Fibroblast of villous mesenchyme (primary cell): ENCODE results near the gene TMBIM6. TPM values are rescaled to one million over a fixed set of nuclear protein-coding genes. Genes with fewer than 3 reads are reported as not detected.

ENCODE experiments used
- DNase-seq: peaks from one replicate; pipeline ENCODE4 v3.0.0-alpha.2; 2010; ENCODE audit warnings: low read depth
- H3K4me3 ChIP-seq: 2 replicates; pipeline ENCODE4 v1.5.1; 2011; ENCODE audit warnings: low read depth, mild to moderate bottlenecking, low read length
- CTCF ChIP-seq: IDR thresholded peaks from 2 replicates; pipeline ENCODE4 v1.5.1; 2012; ENCODE audit warnings: low read depth, mild to moderate bottlenecking, low read length; ENCODE audit not compliant: insufficient read depth
- total RNA-seq: library from RNA; depleted of rRNA; stranded (reverse); fragments of >200 nt; gene quantifications from 2 replicates; pipeline ENCODE4 v1.2.3, GENCODE V29; 2012

The TMBIM6 gene
- total RNA-seq, 1 donor, result 506 TPM

GRCh38 chr12:49794811-49795653, 53.7 kb downstream of the TMBIM6 start:
- DNase-seq, result no peak
- no peak overlapping the region for H3K4me3 ChIP-seq
- no peak for TF ChIP-seq CTCF

GRCh38 chr12:49795654-49796105, 54.3 kb downstream of the TMBIM6 start:
- H3K4me3 ChIP-seq, result no peak overlapping the region
- TF ChIP-seq CTCF, result no peak
- no peak for DNase-seq

GRCh38 chr12:49796155-49796554, 54.8 kb downstream of the TMBIM6 start:
- no peak overlapping the region for H3K4me3 ChIP-seq
- no peak for TF ChIP-seq CTCF
- DNase-seq, result no peak

GRCh38 chr12:49796606-49797448, 55.5 kb downstream of the TMBIM6 start:
- TF ChIP-seq CTCF, result no peak
- H3K4me3 ChIP-seq, result no peak overlapping the region
- no peak for DNase-seq

GRCh38 chr12:49797449-49797776, 56.1 kb downstream of the TMBIM6 start:
- H3K4me3 ChIP-seq, result no peak overlapping the region
- no peak for DNase-seq
- no peak for TF ChIP-seq CTCF

GRCh38 chr12:49798248-49798647, 56.9 kb downstream of the TMBIM6 start:
- no peak for TF ChIP-seq CTCF
- no peak for DNase-seq
- H3K4me3 ChIP-seq, result no peak overlapping the region
